HG03097 (cell line): ENCODE measurements around the gene VEGFC.

ENCODE experiments used
- ATAC-seq: cut with Tn5 transposase; IDR thresholded peaks from one replicate; pipeline ENCODE4 v1.9.1; 2021; ENCODE audit not compliant: unreplicated experiment, low FRiP score

The VEGFC gene

GRCh38 chr4:176709417-176709816 is 83.3 kb downstream of the VEGFC start:
- no peak for ATAC-seq

GRCh38 chr4:176708771-176709311 is 83.9 kb downstream of the VEGFC start:
- ATAC-seq: no peak

- ATAC-seq: no peak
These were observed 102.0 kb downstream of the VEGFC start for GRCh38 chr4:176690716-176691115.

GRCh38 chr4:176680668-176681180 is 112.0 kb downstream of the VEGFC start:
- ATAC-seq: no peak

GRCh38 chr4:176676901-176677300 is 115.8 kb downstream of the VEGFC start:
- no peak for ATAC-seq

- no peak for ATAC-seq
These were observed 116.9 kb downstream of the VEGFC start for GRCh38 chr4:176675810-176676209.

- ATAC-seq: no peak
These were observed 121.2 kb downstream of the VEGFC start for GRCh38 chr4:176671532-176671931.

GRCh38 chr4:176668324-176668723 is 124.4 kb downstream of the VEGFC start:
- no peak for ATAC-seq

- no peak for ATAC-seq
These were observed 127.8 kb downstream of the VEGFC start for GRCh38 chr4:176664964-176665363.

GRCh38 chr4:176660561-176660960 is 132.2 kb downstream of the VEGFC start:
- ATAC-seq: no peak

GRCh38 chr4:176656108-176656507 is 136.6 kb downstream of the VEGFC start:
- ATAC-seq: no peak

- ATAC-seq: no peak
These were observed 138.0 kb downstream of the VEGFC start for GRCh38 chr4:176654565-176655216.

GRCh38 chr4:176653401-176654220 is 139.1 kb downstream of the VEGFC start:
- ATAC-seq: no peak

GRCh38 chr4:176646311-176646710 is 146.4 kb downstream of the VEGFC start:
- ATAC-seq: no peak

GRCh38 chr4:176645246-176645960 is 147.3 kb downstream of the VEGFC start:
- ATAC-seq: no peak

GRCh38 chr4:176642472-176642871 is 150.2 kb downstream of the VEGFC start:
- ATAC-seq: no peak

- ATAC-seq: no peak
These were observed 151.5 kb downstream of the VEGFC start for GRCh38 chr4:176641237-176641636.

GRCh38 chr4:176638992-176639391 is 153.7 kb downstream of the VEGFC start:
- ATAC-seq: no peak

- ATAC-seq: no peak
These were observed 156.4 kb downstream of the VEGFC start for GRCh38 chr4:176636292-176636691.

GRCh38 chr4:176635372-176636261 is 157.1 kb downstream of the VEGFC start:
- no peak for ATAC-seq
